Neutrophil (primary cell): Measurements from ENCODE around the gene TRERF1.

Experiments used
- H3K27ac ChIP-seq: fragments of 200-600 bp; sonication (generic); 2 replicates; pipeline ENCODE4 v1.5.1; 2016; ENCODE audit warnings: mild to moderate bottlenecking, moderate library complexity
- H3K27me3 ChIP-seq: fragments of 200-600 bp; sonication (generic); 2 replicates; pipeline ENCODE4 v1.6.0; 2016; ENCODE audit warnings: mild to moderate bottlenecking
- H3K36me3 ChIP-seq: fragments of 200-600 bp; sonication (generic); 2 replicates; pipeline ENCODE4 v1.5.1; 2017
- H3K4me1 ChIP-seq, 2 experiments: fragments of 200-600 bp in 1 of 2; sonication (generic) in 1 of 2; 1 replicate in 1 of 2; 2 replicates in 1 of 2; pipeline versions ENCODE4 v1.5.1 to v1.6.1; 2013 to 2016; ENCODE audit warnings: low read depth in 1 of 2, low read length in 1 of 2, mild to moderate bottlenecking in 1 of 2, moderate library complexity in 1 of 2; ENCODE audit not compliant: control insufficient read depth in 1 of 2, insufficient read depth in 1 of 2
- H3K4me3 ChIP-seq, 2 experiments: fragments of 200-600 bp in 1 of 2; sonication (generic) in 1 of 2; 1 replicate in 1 of 2; 2 replicates in 1 of 2; pipeline ENCODE4 v1.5.1; 2013 to 2016; ENCODE audit warnings: low read depth in 1 of 2, low read length in 1 of 2, mild to moderate bottlenecking in 1 of 2, moderate library complexity in 1 of 2
- H3K9me3 ChIP-seq: fragments of 200-600 bp; sonication (generic); 2 replicates; pipeline ENCODE4 v1.5.1; 2016
- CTCF ChIP-seq: fragments of 200-600 bp; sonication (generic); IDR thresholded peaks from 2 replicates; pipeline ENCODE4 v1.5.1; 2016; ENCODE audit warnings: antibody characterized with exemption

Gene TRERF1

GRCh38 chr6:42179261-42179944 lies 272.3 kb downstream of the TRERF1 start:
- Histone ChIP-seq H3K4me1 (peaks cover 0 to 5% of the 10 kb centered on the region in 2 experiments), H3K27me3 (peaks cover 37% of the 10 kb centered on the region), H3K27ac (no peak overlapping the region), H3K9me3 (no peaks in the 10 kb centered on the region), H3K36me3 (no peaks in the 10 kb centered on the region), H3K4me3 (no peak overlapping the region)
- no peak for TF ChIP-seq CTCF

DNA sequence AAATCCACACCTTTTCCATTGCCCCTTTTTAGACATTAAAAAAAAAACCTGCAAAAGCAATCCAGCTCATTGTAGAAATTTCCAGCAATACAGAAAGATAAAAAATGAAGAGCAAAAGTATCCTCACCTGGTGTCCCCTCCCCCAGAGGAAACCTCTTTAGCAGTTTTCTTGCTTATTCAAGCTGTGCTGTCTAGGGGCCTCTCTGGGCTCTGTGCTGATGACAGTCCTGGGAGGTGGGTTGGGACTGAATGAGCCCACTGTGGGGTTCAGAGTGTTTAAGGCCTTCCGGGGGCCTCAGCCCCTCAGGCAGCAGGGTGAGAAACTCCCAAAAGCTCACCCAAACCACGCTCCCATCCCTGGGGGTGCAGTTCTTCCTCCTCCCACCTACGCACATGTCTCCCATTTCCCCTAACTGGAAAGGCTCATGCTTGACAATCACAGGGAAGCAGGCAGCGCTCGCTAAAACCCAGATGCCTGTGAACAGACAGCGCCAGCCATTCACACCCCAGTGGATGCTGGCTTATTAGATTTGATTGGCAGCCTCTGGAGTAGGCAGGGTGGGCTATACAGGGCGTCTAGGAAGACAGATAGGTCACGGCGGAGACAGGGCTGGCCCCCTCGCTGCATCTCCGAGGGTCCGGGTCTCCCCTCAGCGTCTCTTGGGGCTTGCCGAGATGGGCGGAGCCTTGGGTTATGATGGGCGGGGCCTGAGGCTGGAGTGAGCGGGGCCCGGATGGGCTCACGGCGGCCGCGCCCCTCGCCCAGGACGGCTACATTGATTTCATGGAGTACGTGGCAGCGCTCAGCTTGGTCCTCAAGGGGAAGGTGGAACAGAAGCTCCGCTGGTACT lies 274.0 kb downstream of the TRERF1 start:
- Histone ChIP-seq H3K9me3 (no peaks in the 10 kb centered on the region), H3K4me1 (peaks cover 0 to 5% of the 10 kb centered on the region in 2 experiments), H3K36me3 (no peaks in the 10 kb centered on the region), H3K4me3 (no peak overlapping the region), H3K27me3 (peaks cover 37% of the 10 kb centered on the region), H3K27ac (no peak overlapping the region)
- no peak for TF ChIP-seq CTCF

DNA sequence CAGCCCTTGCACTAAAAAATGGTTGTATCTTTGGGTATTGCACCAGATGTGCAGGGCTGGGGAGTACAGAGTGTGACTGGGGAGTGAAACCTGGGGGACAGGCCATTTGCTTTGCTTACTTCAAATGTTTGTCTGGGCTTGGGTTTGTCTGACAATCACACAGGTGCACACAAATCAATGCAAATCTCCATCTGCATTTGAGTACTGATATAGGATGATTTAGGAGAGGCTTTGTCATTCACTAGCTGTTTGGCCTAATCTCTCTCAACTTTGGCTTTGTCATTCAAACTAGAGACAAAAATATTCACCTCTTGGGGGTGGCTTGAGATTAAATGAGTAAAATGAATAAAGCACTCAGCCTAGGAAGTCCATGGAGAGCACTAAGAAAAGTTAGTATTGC lies 274.7 kb downstream of the TRERF1 start:
- Histone ChIP-seq H3K36me3 (no peaks in the 10 kb centered on the region), H3K9me3 (no peaks in the 10 kb centered on the region), H3K4me1 (peaks cover 0 to 5% of the 10 kb centered on the region in 2 experiments), H3K4me3 (no peak overlapping the region), H3K27me3 (peaks cover 37% of the 10 kb centered on the region), H3K27ac (no peak overlapping the region)
- no peak for TF ChIP-seq CTCF

- no peak overlapping the region for H3K27ac ChIP-seq
- peaks cover 37% of the 10 kb centered on the region for H3K27me3 ChIP-seq
- H3K4me1 ChIP-seq: peaks cover 0 to 5% of the 10 kb centered on the region in 2 experiments
- no peak overlapping the region for H3K4me3 ChIP-seq
- no peaks in the 10 kb centered on the region for H3K36me3 ChIP-seq
- no peaks in the 10 kb centered on the region for H3K9me3 ChIP-seq
- TF ChIP-seq CTCF: no peak
These were observed 275.9 kb downstream of the TRERF1 start for GRCh38 chr6:42175860-42176259.
